HG03565 (cell line): ENCODE results near the gene PLEKHD1.
"Not testable (repeated sequence)": the region's sequence is repeated elsewhere in the genome, so short reads cannot be mapped to it uniquely, and the experiment has no call there.

Source experiments
- ATAC-seq: cut with Tn5 transposase; IDR thresholded peaks from one replicate; pipeline ENCODE4 v1.9.1; 2021; ENCODE audit warnings: mild to moderate bottlenecking, moderate library complexity; ENCODE audit not compliant: unreplicated experiment

The PLEKHD1 gene

DNA sequence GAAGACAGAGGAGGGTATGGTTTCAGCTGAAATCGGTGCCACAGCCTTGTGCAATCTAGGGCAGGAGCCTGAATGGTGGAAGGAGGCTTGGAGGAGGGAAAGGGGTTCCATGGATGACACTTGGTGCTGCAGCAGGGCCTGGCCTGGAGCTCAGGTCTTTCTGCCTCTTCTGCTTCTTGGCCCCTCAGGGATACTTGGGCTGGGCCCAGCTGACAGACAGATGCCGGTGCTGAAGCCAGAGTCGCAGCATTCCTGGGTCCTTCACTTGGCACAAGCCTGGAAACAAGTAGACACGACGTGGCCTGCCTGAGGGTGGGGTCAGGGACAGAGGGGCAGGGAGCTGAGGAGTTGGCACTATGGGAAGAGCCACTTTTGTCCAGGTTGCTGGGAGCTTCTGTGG is 4.4 kb upstream of the PLEKHD1 start:
- ATAC-seq: no peak

DNA sequence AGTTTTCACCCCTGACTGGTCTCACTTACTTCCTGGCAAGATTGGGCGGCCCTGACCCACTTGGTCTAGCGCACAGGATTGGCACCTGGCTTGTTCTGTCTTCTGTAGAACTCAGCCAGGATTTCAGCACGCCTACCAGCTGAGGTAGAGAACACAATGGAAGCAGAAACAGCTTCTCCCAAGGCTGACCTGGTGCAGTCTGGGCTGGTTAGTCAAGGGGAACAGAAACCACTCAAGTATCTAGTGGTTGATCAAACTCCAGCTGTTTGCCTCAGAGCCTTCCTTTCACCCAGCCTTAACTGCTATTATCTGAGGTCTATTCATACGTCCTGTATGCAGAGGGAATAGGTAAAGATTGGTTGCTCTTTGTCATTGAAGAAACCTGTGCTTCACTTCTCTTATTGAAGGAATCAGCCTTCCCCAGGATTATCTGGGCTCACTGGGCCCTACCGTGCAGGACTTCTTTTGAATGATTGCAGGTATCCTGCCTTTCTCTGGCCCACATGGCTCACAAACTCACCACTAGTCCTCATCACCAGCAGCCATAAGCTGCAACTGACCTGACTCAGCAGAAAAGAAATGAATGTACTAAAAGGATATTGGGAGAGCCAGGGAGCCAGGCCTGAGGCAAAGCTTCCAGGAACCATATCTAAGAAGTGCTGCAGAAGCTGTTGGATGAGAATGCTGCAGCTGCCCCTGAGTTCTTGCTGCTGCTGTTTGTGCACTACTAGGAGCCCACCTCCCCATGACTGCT is 2.5 kb upstream of the PLEKHD1 start:
- peak; percentile 87 for ATAC-seq

DNA sequence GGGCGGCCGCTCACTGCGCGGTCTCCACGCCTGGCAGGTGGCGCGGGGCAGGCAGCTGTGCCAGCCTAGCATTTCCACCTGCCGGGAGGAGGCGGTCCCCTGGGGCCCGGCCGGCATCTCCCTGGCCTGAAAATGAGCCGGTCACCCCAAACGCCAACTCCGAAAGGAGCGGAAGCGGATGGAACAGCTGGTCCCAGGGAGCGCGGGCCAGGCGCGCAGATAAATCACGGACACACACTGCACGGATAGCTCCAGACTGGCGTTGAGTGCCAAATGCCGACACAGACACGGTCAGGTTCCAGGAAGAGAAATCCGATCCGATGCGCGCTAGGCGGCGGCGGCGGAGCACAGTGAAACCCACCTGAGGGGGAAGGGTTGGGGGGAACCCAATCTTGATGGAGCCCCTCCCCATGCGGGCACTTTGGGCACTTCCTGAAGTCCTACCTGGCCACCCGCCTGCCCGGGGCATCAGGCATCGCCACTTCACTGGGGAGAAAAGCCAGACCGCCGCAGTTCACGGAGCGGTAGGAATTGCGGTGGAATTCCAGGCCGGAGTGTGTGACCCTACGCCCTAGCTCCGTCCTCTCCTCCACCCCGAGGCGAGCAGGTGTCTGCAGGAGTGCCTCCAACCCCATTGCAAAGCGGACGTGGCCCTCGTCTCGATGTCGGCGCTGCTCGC is 624 bp upstream of the PLEKHD1 start:
- no peak for ATAC-seq

DNA sequence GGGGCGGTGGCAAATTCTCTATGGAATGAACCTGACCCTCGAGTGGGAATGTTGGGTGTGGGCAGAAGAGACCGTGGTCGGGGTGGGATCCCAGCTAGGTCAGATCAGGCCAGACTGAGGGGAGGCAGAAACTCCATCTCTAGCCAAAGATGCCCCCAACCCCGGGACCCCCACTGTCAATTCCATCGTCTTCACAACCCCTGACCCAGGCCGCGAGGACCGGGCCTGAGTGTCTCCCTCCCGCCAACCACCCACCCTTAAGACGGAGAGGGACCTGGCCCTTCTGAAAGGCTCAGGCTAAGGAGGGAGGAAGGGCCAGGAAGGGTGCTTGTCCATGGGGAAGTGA is 760 bp downstream of the PLEKHD1 start:
- ATAC-seq: no peak

DNA sequence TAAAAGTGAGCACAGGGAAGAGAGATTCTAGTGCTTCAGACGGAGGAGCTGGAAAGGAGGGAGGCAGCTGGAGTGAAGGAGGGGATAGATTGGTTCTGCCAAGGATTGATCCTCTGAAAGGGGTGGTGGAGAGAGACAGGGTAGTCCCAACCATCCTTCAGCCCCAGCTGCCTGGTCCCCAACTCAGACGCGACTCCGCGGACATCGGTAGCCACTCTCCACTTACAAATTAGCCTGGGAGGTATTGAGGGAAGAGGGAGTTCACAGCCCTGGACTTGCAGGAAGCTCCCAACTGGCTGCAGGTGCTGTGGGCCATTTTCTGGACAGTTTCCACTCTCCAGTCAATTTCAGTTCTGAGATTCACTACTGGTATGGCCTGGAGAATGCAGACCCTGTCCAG is 1.2 kb downstream of the PLEKHD1 start:
- no peak for ATAC-seq

DNA sequence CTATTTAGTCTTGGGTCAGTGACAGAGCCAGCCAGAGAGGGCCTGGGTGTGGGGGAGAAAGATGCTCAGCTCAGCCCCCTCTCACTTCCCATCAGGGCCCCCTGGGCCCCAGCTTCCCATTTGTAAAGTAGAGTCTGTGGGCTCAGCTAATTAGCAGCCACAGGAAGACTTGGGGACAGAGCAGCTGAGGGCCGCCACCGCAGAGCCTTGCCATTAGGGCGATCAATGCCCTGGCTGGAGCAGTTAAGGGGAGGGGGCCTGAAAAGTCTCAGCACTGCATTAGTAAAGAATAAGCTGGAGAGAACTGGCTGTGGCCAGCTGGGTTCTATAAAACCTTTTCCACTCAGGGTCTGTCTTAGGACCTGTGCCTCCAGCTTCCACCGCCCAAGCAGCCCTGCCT is 2.7 kb downstream of the PLEKHD1 start:
- no peak for ATAC-seq

DNA sequence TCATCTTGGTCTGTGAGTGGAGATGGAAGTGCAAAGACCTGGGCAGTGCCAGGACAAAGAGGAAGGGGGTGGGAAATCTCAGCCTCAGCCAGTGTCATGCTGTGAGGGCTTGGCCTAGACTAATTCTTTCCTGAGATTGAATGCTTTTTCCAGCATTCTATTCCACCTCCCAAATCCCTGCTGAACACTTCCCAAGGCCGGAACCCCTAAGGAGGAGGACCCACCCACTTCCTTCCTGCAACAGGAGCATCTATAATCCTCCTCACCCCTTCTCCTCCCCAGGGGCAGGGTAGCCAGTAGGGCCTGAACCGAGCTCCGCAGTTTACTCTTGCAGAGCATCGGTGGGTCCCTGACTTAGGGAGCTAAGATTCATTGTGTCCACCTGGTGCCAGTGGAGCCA is 3.2 kb downstream of the PLEKHD1 start:
- ATAC-seq: no peak

DNA sequence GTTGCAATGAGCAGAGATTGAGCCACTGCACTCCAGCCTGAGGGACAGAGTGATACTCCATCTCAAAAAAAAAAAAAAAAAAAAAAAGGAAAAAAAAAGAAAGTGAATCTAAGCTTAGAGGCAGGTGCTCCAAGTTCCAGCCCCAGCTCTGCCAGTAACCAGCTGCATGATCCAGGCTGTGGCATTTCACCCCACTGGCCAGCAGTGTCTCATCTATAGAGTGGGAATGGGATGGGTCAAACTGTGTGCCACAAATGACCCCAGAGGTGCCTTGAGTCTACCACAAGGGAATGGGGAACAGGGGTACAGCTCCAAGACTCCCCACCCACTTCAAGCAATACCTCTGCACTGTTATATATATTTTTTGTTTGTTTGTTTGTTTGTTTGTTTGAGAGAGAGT is 5.0 kb downstream of the PLEKHD1 start:
- no peak for ATAC-seq

DNA sequence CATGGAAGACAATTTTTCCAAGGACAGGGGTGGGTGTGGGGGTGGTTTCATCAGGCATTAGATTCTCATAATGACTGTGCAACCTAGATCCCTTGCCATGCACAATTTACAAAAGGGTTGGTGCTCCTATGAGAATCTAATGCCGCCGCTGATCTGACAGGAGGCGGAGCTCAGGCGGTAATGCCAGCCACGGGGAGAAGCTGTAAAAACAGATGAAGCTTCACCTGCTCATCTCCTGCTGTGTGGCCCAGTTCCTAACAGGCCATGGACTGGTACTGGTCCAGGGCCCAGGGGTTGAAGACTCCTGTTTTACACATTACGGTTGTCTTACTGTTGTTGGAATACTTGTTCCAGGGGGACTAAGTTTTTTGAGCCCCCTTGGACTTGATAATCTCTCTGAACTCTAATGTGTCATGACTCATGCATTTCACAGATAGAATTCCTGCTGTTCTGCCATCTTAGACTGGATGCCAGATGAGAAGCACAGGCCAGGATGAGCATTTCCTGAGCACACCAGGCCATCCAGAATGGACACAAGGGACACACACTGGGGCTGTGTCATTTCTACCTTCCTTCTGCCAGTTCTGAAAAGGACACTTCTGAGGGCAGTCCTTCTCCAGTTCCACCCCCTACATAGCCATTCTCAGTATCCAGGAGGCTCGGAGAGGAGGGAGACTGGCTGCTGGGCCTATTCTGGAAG is 5.8 kb downstream of the PLEKHD1 start:
- no peak for ATAC-seq

DNA sequence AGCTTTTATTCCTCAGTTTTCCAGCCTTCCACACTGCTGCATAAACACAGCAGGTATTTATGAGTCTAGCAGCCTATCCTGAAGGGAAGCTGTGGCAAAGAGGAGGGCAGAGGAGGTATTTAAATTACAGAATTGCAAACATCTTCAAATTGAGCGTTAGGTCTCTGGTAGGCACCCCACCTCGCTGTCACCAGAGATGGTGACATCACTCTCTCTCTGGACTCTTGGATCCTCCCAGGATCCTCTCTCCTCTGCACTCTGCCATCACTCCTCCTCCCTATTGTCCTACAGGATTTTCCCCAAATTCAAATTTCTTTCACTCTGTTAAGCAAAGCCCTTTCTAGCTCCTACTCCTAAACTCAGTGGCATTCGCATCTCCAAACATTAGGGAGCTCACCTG is 6.7 kb downstream of the PLEKHD1 start:
- no peak for ATAC-seq

DNA sequence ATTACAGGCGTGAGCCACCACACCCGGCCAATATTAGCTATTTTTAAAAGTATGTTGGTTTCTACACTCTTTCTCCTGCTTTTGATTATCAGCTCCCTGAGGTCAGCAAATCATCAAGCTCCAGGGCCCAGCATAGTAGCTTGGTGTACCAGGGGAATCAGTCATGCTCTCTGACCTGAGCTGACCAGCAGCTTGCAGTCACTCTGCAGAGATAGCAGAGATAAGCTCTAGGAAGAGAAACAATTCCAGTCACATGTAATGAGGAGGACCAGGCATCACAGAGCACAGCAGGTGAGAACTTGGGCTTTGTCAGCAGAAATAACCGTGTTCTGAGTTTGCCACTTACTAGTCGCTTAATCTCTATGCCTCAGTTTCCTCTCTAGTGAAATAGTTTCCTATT is 8.5 kb downstream of the PLEKHD1 start:
- no peak for ATAC-seq

DNA sequence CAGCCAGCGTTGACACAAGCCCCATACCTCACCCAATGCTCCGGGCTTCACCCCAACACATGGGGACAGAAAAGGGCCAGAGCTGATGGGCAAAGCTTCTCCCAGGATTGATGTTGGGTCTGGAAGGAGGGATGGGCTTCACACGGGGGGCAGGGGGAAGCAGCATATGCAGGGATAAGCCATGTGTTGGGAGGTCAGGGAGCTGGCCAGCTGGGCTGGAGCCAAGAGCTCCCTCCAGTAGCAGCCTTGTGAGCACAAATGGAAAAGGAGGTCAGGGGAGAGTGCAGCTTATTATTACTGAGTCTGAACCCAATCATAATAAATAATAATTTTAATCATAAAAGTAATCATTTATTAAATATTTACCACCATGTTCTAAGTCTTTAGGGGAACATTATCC is 9.3 kb downstream of the PLEKHD1 start:
- no peak for ATAC-seq

DNA sequence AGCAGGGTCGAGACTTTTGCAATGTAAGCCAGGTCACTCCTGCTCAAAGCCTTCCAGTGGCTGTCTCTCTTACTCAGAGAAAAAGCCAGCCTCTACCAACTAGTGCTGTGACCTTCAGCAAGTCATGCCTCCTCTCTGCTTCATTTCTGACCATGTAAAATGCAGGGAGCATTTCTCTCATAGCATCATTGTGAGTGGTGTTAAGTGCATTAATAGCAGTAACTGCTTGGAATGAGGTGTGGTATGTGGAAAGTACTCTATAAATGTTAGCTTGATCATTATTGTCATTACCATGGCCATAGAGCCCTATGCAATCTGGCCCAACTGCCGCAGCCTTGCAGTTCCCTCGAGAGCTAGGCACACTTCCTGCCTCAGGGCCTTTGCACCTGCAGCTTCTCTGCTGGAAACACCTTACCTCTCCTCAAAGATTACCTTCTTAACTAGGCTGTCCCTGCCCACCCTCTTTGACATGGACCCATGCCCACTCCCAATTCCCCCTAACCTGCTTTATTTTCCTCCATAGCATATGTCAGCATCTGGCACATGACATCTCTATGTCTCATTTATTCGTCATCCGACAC is 10.9 kb downstream of the PLEKHD1 start:
- no peak for ATAC-seq

DNA sequence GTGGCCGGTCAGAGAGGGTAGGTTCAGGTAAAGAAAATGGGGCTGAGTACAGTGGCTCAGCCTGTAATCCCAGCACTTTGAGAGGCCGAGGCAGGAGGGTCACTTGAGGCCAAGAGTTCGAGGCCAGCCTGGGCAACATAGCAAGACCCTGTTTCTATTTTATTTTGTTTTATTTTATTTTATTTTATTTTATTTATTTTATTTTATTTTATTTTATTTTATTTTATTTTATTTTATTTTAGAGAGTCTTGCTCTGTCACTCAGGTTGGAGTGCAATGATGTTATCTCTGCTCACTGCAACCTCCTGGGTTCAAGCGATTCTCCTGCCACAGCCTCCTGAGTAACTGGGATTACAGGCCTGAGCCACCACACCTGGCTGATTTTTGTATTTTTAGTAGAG is 13.3 kb downstream of the PLEKHD1 start:
- not testable (repeated sequence) for ATAC-seq

DNA sequence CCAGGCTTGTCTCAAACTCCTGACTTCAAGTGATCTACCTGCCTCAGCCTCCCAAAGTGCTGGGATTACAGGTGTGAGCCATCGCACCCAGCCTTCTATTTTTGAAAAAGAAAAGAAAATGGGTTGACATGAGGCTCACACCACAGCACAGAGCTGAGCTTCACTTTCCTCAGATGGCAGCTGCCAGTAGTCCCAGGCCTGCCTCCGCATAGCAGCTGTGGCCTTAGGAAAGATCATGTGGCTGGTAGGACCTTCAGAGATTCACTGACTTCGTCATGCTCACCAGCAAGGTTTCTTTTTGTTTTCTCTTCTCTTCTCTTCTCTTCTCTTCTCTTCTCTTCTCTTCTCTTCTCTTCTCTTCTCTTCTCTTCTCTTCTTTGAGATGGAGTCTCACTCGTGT is 13.8 kb downstream of the PLEKHD1 start:
- not testable (repeated sequence) for ATAC-seq

DNA sequence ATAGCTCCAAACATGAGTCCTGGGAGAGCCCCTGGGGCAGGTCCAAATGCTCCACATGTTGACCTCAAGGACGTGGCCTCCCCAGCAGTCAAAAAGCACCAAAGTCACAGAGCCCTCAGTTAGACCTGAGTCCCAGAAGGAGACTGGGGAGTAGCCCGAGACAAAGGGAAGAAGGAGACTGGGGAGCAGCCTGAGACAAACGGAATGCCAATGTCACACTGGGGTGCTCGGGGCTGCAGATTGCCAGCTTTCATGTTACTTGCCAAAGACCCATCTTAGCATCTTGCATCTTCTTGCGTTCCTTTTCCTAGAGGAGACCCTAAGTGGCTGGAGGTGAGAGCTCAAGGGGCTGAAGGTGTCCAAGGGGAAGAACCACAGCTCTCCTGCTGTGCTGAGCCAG is 14.9 kb downstream of the PLEKHD1 start:
- ATAC-seq: no peak

DNA sequence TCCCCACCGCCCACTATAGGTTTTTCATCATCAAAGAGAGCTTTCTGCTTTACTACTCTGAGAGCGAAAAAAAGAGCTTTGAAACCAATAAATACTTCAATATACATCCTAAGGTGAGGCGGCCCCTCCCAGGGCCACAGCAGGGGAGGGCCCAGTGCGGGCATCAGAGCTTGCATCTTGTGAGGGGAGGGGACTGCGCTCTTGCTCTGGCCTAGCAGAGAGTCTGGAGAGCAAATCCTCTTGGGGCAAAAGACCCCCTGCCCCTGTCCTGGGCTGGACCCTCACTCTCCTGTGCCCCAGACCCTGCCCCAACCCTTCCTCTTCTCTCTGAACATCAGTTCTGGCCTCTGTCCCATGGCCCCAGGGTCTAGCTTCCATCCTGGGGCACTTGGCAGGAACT is 15.6 kb downstream of the PLEKHD1 start:
- ATAC-seq: no peak

DNA sequence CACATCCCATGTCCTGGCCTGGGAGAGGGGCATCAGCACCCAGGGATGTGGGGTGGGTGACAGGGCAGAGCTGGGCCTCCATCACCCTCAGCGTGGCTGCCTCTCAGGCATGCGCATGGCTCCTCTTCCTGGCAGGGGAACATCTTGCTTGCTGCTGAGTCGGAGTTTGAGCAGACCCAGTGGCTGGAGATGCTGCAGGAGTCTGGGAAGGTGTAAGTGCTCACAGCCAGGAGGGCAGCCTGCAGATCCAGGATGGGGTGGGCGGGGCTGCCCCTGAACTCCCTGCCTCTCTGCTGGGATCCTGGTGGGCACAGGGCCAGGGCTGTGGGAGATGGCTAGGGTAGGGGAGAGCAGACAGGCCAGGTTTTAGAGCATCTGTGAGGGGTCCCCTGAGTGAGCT is 16.2 kb downstream of the PLEKHD1 start:
- ATAC-seq: no peak

DNA sequence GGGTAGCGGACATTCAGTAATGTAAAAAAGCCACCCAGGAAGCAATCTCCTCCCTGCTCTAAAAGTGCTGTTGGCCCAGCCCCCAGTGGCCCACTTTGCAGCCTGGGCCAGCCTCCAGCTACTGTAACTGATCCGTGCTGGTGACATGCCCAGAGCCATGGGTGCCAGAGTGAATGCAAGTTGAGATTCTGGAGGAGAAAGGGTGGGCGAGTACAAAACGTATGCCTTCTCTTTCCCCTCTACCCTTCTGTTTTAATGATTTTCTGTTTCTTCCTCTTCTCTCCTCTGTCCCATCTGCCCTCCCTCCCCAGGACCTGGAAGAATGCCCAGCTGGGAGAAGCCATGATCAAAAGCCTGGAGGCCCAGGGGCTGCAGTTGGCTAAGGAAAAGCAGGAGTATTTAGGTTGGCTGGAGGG is 16.9 kb downstream of the PLEKHD1 start:
- ATAC-seq: no peak

DNA sequence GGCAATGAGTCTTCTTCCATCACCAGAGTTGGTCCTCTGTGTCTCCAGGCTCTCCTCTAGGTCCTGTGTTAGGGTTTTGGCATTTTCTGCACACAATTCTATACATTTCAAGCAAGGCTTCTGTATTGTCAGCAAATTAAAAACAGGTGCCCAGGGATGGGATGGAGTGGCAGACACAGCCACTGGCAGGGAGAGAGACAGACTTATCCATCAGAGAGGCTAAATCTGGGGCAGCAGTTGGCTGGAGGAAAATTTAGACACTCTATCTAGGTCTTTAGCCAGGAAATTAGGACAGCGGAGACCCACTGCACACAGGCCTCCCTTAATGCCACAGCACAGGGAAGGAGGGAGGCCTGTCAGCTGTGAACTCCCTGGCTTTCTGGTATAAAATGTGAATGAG is 20.2 kb downstream of the PLEKHD1 start:
- ATAC-seq: no peak

DNA sequence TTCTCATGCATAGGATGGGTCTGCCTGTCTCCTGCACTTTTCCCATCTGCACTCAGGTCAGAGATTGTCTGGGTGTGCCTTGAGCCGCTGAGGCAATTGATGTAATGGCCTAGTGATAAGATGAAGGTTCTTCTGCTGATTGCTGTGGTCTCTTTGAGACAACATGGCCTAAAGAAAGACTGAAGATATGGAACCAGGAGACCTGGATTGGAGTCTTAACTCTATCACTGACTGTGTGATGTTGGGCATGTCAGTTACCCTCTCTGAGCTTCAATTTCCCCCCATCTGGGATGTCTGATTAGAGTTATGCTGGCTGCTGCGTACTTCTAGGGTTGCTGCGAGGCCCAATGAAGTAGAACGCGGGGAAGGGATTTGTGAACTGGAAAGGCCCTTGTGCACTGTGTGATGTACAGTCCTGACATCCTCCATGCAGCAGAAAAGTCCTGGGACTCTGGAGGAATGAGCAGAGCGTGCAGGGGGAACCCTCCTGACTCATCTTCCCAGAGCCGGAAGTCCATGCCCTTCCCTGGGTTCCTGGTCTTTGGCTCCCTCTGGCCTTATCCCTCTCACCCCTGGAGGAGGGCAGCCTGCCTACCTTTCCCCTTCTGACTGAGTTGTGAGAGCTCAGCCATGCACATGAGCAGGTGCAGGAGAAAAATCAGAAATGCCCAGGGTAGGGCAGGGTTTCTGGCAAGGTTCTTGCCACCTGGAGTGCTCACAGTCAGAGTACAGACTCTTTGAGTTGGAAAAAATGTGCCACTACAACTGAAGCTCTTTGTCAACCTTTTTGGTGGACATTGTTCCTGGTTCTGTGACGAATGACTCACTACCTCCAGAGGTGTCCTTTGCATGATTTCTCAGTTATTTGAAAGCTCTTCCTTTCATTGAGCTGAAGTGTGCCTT is 21.1 kb downstream of the PLEKHD1 start:
- ATAC-seq: no peak
